OCI-LY7 (cell line): ENCODE data around the gene EPAS1. TPM values are rescaled to one million over a fixed set of nuclear protein-coding genes. Genes with fewer than 3 reads are reported as not detected.

ENCODE experiments used
- BruUV-seq: library from RNA; stranded (reverse); fragments of 400-500 nt; replicated peaks from 2 replicates; lab custom pipeline; 2021; lab: Mats Ljungman, UMichigan
- CTCF ChIA-PET: fragments of 300-600 bp; sonication (Branson Sonifier 250); formaldehyde crosslinking; loops from one replicate; lab custom pipeline; 2022; ENCODE audit warnings: antibody characterized with exemption; ENCODE audit not compliant: unreplicated experiment; lab: Charles Lee
- POLR2A ChIA-PET: fragments of 300-600 bp; sonication (Branson Sonifier 250); formaldehyde crosslinking; loops from one replicate; lab custom pipeline; 2022; ENCODE audit warnings: antibody characterized with exemption; lab: Charles Lee
- DNase-seq: peaks from one replicate; pipeline ENCODE4 v3.0.0-alpha.2; 2015; ENCODE audit warnings: low spot score
- H2AFZ ChIP-seq: fragments of 200-600 bp; sonication (generic), shearing (Covaris generic); 2 replicates; pipeline ENCODE4 v1.6.1; 2014; ENCODE audit warnings: mild to moderate bottlenecking, antibody characterized with exemption, low read length, moderate library complexity
- H3K27ac ChIP-seq: fragments of 200-600 bp; sonication (generic); 2 replicates; pipeline ENCODE4 v1.5.1; 2014; ENCODE audit warnings: mixed run types, low read depth, mild to moderate bottlenecking, moderate library complexity, low read length, inconsistent platforms; ENCODE audit not compliant: poor library complexity, severe bottlenecking
- H3K36me3 ChIP-seq: fragments of 200-600 bp; sonication (generic); 2 replicates; pipeline ENCODE4 v1.6.1; 2014; ENCODE audit warnings: mild to moderate bottlenecking, antibody characterized with exemption, low read length, moderate library complexity, mixed read lengths; ENCODE audit not compliant: insufficient read depth
- H3K4me1 ChIP-seq: fragments of 200-600 bp; sonication (generic); 2 replicates; pipeline ENCODE4 v1.5.1; 2014; ENCODE audit warnings: mild to moderate bottlenecking, low read length; ENCODE audit not compliant: insufficient read depth, poor library complexity, severe bottlenecking
- H3K4me2 ChIP-seq: fragments of 200-600 bp; sonication (generic); 2 replicates; pipeline ENCODE4 v1.6.1; 2014; ENCODE audit warnings: mild to moderate bottlenecking, low read length
- H3K4me3 ChIP-seq: fragments of 200-600 bp; sonication (generic); 2 replicates; pipeline ENCODE4 v1.5.1; 2014; ENCODE audit warnings: mild to moderate bottlenecking, low read depth, low read length; ENCODE audit not compliant: poor library complexity, severe bottlenecking
- H3K79me2 ChIP-seq: fragments of 200-600 bp; sonication (generic); 2 replicates; pipeline ENCODE4 v1.6.1; 2016; ENCODE audit warnings: low read depth, mild to moderate bottlenecking, low read length, moderate library complexity, mixed read lengths; ENCODE audit not compliant: insufficient read depth
- H3K9me2 ChIP-seq: fragments of 200-600 bp; sonication (generic); 2 replicates; pipeline ENCODE4 v1.6.1; 2016; ENCODE audit warnings: mild to moderate bottlenecking, low read length, mixed read lengths; ENCODE audit not compliant: insufficient read depth
- H3K9me3 ChIP-seq: fragments of 200-600 bp; sonication (generic); 2 replicates; pipeline ENCODE4 v1.6.1; 2014; ENCODE audit warnings: mild to moderate bottlenecking, mixed run types, low read length, mixed read lengths
- H4K20me1 ChIP-seq: fragments of 200-600 bp; sonication (generic); 2 replicates; pipeline ENCODE4 v1.6.1; 2014; ENCODE audit warnings: mild to moderate bottlenecking, antibody characterized with exemption, low read length, moderate library complexity, mixed read lengths; ENCODE audit not compliant: insufficient read depth
- CTCF ChIP-seq: fragments of 200-600 bp; sonication (generic); conservative IDR thresholded peaks from 2 replicates; pipeline ENCODE4 v1.5.1; 2014; ENCODE audit warnings: mild to moderate bottlenecking, antibody characterized with exemption, low read length, moderate library complexity, mixed read lengths
- EZH2phosphoT487 ChIP-seq: fragments of 200-600 bp; sonication (generic); IDR thresholded peaks from 2 replicates; pipeline ENCODE4 v1.6.1; 2018; ENCODE audit warnings: low read depth, borderline replicate concordance, mild to moderate bottlenecking, mixed run types, antibody characterized with exemption, low read length, moderate library complexity, mixed read lengths
- intact Hi-C: fragments of 100-400 bp; cut with micrococcal nuclease; formaldehyde crosslinking; loops from one replicate; pipeline ENCODE4 v1.10.0; 2022; ENCODE audit not compliant: unreplicated experiment
- total RNA-seq, 2 experiments: library from RNA; depleted of rRNA in 1 of 2; stranded (reverse); fragments of >200 nt in 1 of 2; shearing (Covaris generic) in 1 of 2; gene quantifications; 2 replicates each; pipeline ENCODE4 v1.2.3, GENCODE V29; 2014 to 2022

Gene EPAS1
- total RNA-seq, 2 experiments from 2014 or later: 0.74 TPM; not detected in 1

- Histone ChIP-seq H4K20me1 (no peaks in the 10 kb centered on the region), H3K36me3 (no peaks in the 10 kb centered on the region), H3K4me2 (no peak overlapping the region), H3K9me3 (no peaks in the 10 kb centered on the region), H2AFZ (no peak overlapping the region), H3K79me2 (no peaks in the 10 kb centered on the region), H3K4me3 (no peak overlapping the region), H3K27ac (no peak overlapping the region), H3K9me2 (no peaks in the 10 kb centered on the region), H3K4me1 (no peaks in the 10 kb centered on the region)
- intact Hi-C loops: no loop called here
- ChIA-PET POLR2A (no interaction called here), CTCF (no interaction called here)
- TF ChIP-seq EZH2phosphoT487: no peak
- no peak for TF ChIP-seq CTCF
- BruUV-seq: no TSS peak
- no peak for DNase-seq
Observed at GRCh38 chr2:46300406-46300832, 3.2 kb downstream of the EPAS1 start.

- no peak overlapping the region for H3K4me2 ChIP-seq
- H3K9me3 ChIP-seq: no peaks in the 10 kb centered on the region
- no peaks in the 10 kb centered on the region for H3K36me3 ChIP-seq
- no peaks in the 10 kb centered on the region for H3K4me1 ChIP-seq
- no peaks in the 10 kb centered on the region for H4K20me1 ChIP-seq
- CTCF ChIA-PET: no interaction called here
- no peaks in the 10 kb centered on the region for H3K9me2 ChIP-seq
- no peak overlapping the region for H3K4me3 ChIP-seq
- H3K79me2 ChIP-seq: no peaks in the 10 kb centered on the region
- no peak overlapping the region for H3K27ac ChIP-seq
- intact Hi-C loops: no loop called here
- DNase-seq: no peak
- BruUV-seq: no TSS peak
- TF ChIP-seq EZH2phosphoT487: no peak
- TF ChIP-seq CTCF: no peak
- POLR2A ChIA-PET: interaction anchor here (0.6 to 0.7 kb wide), 2 partner anchors 8 to 153 kb away, joined by 3 to 4 read pairs; no protein-coding TSS in a partner anchor
- no peak overlapping the region for H2AFZ ChIP-seq
Observed at GRCh38 chr2:46302005-46302695, 4.9 kb downstream of the EPAS1 start.

GRCh38 chr2:46303233-46303632 is 6.0 kb downstream of the EPAS1 start:
- Histone ChIP-seq H3K36me3 (no peaks in the 10 kb centered on the region), H3K4me2 (no peak overlapping the region), H3K4me3 (no peak overlapping the region), H2AFZ (no peak overlapping the region), H3K9me3 (no peaks in the 10 kb centered on the region), H4K20me1 (no peaks in the 10 kb centered on the region), H3K27ac (no peak overlapping the region), H3K4me1 (no peaks in the 10 kb centered on the region), H3K9me2 (no peaks in the 10 kb centered on the region), H3K79me2 (no peaks in the 10 kb centered on the region)
- BruUV-seq: no TSS peak
- POLR2A ChIA-PET: interaction anchor here (0.7 kb wide), 1 partner anchor 152 kb away, joined by 3 read pairs; no protein-coding TSS in a partner anchor
- DNase-seq: no peak
- intact Hi-C loops: no loop called here
- CTCF ChIA-PET: no interaction called here
- no peak for TF ChIP-seq CTCF
- TF ChIP-seq EZH2phosphoT487: no peak
